Neural progenitor cell (in vitro differentiated cells): ENCODE results near the gene PCDHGB2.

Experiments used
- EZH2phosphoT487 ChIP-seq: fragments of 200-600 bp; sonication (generic); IDR thresholded peaks from 2 replicates; pipeline ENCODE4 v1.6.1; 2017; ENCODE audit warnings: antibody characterized with exemption
- TF ChIP-seq, protein P1 (sequence below): fragments of 200-600 bp; sonication (generic); IDR thresholded peaks from 2 replicates; pipeline ENCODE4 v1.5.1; 2017; ENCODE audit warnings: antibody characterized with exemption, mild to moderate bottlenecking

DNA sequence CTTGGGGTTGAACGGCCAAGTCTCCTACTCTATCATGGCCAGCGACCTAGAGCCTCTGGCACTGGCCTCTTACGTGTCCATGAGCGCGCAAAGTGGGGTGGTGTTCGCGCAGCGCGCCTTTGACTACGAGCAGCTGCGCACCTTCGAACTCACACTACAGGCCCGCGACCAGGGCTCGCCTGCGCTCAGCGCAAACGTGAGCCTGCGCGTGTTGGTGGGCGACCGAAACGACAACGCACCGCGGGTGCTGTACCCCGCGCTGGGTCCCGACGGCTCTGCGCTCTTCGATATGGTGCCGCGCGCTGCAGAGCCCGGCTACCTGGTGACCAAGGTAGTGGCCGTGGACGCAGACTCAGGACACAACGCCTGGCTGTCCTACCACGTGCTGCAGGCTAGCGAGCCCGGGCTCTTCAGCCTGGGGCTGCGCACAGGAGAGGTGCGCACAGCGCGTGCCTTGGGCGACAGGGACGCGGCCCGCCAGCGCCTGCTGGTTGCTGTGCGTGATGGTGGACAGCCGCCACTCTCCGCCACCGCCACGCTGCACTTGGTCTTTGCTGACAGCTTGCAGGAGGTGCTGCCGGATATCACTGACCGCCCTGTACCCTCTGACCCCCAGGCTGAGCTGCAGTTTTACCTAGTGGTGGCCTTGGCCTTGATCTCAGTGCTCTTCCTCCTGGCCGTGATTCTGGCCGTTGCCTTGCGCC is 39.9 kb downstream of the PCDHGB2 start:
- TF ChIP-seq, protein P1, sequence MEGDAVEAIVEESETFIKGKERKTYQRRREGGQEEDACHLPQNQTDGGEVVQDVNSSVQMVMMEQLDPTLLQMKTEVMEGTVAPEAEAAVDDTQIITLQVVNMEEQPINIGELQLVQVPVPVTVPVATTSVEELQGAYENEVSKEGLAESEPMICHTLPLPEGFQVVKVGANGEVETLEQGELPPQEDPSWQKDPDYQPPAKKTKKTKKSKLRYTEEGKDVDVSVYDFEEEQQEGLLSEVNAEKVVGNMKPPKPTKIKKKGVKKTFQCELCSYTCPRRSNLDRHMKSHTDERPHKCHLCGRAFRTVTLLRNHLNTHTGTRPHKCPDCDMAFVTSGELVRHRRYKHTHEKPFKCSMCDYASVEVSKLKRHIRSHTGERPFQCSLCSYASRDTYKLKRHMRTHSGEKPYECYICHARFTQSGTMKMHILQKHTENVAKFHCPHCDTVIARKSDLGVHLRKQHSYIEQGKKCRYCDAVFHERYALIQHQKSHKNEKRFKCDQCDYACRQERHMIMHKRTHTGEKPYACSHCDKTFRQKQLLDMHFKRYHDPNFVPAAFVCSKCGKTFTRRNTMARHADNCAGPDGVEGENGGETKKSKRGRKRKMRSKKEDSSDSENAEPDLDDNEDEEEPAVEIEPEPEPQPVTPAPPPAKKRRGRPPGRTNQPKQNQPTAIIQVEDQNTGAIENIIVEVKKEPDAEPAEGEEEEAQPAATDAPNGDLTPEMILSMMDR = no peak
- TF ChIP-seq EZH2phosphoT487 = no peak
